SIG-M5 treated with dmso at 0.1 percent for 504 hours (cell line): ENCODE measurements around the gene MGAT3.

Source experiments
- DNase-seq: peaks from one replicate; lab custom pipeline; 2025; ENCODE audit not compliant: unreplicated experiment; lab: John Stamatoyannopoulos, UW

Gene MGAT3

DNA sequence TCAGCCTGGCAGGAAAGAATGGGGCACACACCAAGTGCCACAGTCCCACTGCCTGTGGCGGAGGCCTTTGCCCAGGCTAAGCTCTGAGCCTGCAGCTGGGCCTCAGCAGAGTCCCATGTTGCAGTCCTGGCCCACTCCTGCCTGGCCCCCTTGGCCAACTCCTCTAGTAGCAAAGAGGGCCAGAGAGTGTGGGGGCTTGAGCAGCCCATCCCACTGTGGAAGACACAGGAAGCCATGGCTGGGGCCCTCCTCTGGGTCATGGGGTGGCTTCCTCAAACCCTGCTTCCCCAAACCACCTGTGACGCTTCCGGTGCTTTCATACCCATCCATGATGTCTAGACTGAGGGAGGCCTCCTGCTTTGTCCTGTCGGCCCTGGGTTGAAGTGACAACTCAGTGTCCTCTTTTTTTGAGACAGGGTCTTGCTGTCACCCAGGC is 69.9 kb downstream of the MGAT3 start:
- DNase-seq: peak; percentile 33

DNA sequence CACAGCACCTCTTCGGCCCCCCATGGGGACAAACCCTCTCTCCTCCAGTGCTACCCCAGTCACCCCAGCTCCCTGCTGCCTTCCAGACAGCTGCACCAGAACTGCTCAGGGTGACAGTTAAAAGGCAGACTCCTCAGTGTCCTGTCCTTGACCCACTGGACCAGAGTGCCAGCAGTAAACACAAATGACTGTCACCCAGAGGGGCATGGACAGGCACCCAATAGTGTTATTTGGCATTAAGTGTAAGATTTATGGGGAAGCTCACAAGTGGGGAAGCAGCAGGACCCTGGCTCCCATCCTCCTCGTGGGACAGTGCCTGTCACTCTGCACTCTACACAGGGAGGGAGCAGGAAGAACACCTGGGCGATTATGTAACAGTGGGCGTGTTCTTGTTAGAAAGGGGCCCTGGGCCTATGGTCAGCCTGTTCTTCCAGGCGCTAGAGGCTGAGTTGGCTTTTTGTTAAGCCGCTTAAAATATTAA is 70.7 kb downstream of the MGAT3 start:
- DNase-seq: no peak

DNA sequence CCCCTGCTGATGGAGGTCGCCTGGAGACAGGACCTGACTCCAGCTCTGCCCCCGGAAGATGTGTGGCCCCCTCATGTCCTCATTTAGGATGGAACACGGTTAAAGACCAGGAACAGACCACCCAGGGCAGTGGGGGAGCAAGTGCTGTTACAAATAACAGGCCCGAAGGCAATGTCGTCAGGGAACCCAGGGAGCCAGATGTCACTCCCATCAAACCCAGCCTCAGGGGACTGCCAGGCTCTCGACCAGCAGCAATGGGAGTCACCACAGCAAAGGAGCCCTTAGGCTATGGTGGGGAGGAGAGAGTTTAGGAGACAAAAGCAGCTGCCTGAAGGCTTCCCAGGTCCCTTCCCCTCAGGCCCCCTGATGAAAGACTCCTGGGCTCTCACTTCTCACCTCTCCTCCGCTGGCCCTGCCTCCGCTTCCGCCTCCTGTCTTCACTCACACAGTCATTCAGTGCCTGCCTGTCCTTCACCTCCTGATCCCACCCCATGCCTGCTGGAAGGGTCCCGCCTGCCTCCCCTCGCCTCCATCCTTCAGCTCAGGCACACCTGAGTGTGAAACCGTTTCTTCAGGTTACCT is 71.4 kb downstream of the MGAT3 start:
- no peak for DNase-seq

DNA sequence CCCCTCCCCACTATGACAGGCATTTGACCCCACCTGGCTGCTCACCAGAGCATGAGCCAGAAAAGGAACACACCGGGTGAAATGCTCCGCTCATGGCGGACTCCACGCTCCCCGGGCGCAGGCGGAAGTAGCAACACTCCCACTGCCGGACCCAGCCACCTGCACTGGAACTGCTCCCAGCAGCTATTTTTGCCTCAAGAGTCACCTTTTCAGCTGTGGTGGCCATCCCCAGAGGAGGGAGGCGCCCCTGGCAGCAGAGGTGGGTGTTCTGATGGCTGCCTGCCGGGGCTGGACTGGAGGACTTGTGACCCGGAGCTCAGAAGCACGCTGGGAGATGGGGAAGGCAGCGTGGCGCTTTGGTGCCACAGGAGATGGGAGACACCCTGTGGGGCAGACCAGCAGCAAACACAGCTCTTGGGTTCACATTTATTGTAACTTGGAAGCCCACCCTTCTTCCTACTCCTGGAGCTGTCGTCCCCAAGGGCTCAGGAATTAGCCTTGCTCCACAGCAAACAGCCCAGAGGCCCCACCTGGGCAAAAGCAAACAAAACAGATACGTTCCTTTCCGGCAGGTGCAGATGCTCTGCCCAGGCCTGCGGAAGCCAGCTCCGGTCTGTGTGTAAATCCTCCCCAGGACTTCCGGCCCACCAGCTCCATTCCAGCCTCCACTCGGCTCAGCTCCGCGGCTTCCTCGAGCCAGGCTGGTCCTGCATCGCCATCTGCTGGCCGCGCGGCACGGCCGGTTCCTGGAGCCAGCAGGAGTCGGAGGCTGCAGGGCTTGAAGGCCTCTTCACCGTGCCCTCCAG is 72.1 kb downstream of the MGAT3 start:
- DNase-seq: peak; percentile 89

DNA sequence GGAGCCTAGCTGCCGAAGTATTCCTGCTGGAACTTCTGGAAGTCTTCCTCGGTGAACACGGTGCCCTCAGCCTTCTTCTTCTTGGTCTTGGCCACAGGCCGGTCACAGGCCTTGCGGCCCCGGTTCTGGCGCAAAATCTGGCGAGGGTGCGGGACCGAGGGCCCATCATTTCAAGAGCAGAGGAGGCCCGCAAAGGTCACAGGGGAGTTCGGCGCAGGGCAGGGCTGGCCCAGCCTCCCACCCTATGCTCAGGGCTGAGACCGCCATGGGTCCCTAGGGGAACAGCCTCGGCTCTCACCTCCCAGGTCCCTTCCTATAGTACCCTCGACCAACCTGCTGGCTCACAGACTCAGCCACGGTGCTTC is 72.7 kb downstream of the MGAT3 start:
- DNase-seq: no peak

DNA sequence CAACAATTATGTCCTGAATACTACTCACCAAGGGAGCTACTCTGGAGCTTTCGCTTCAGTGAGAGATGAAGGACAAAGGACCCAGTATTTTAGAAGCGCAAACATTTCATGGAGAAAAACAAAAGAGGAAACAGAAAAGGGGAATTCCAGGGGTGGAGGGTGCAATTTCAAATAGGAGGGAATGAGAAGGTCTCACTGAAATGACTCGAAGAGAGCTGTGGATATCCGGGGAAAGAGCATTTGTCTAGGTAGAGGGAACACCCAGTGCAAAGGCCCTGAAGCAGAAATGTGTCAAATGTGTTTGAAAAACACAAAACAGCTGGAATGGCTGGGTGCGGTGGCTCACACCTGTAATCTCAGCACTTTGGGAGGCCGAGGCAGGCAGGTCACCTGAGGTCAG is 73.3 kb downstream of the MGAT3 start:
- DNase-seq: no peak

DNA sequence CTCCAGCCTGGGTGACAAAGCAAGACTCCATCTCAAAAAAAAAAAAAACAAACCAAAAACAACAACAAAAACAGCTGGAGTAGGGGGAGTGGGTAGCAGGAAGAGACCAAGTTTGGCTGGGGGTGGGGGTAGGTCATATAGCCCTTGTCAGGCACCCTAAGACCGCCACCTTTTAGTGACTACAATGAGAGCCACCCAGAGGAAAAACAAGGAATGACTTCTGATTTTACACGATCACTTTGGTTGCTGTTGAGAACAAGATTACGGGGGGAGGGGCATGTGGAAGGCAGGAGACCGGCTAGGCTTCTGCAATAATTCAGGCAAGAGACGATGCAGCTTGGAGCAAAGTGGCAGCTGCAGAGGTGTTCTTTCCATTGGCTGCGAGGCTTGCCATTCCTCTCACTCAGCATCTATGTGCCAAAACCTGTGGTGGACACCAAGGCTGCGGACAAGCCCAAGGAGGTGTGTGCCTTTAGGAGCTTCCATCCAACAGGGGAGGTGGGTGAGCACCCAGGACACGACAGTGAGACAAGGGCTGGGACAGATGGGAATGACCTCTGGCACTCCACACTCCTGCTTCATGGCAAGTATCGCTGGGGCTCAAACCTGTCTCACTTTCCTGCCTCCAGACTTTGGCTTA is 74.0 kb downstream of the MGAT3 start:
- DNase-seq: peak; percentile 88

DNA sequence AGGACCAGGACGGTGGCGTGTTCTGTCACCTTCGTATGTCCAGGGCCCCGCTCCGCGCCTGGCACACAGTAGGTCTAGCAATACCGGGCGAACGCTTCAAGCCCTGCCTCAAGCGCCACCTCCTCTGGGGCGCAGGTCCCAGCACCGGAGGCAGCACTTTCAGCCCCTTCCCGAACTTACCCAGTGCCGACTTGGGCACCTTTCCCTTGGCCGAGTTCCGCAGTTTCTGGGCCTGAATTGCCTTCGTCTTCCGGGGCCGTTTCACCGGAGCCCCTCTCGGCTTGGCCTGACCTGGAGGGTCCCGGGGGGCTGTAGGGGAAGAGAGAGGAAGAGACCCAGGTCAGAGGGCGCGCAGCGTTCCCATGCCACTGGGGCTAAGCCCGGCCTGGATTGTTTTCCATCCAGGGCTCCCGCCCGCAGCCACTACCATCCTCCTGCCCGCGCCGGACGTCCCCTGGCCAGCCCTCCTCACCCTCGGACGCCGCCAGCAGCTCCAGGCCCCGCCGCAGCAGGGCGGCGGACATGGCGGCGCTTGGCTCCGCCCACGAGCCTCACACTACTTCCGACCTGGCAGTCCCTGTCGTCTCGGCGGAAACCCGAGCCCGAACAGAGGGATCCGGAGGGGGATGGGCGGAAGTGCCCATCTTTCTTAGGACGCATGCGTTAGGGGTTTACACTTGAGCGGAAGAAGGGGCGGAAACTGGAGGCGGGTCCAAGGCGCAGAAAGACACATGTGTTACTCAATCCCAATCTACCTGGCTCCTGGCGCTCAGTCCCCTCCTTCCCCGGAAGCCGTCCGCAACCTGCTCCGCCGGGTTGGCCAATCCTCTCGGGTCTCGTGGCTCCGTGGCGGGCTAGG is 75.6 kb downstream of the MGAT3 start, which contains the start of gene RPS19BP1:
RPS19BP1 (minus strand) TSS at position 534 of the 859 bp plus-strand sequence; CDS start at position 524, 10 bp downstream.
- DNase-seq: peak; percentile 99

DNA sequence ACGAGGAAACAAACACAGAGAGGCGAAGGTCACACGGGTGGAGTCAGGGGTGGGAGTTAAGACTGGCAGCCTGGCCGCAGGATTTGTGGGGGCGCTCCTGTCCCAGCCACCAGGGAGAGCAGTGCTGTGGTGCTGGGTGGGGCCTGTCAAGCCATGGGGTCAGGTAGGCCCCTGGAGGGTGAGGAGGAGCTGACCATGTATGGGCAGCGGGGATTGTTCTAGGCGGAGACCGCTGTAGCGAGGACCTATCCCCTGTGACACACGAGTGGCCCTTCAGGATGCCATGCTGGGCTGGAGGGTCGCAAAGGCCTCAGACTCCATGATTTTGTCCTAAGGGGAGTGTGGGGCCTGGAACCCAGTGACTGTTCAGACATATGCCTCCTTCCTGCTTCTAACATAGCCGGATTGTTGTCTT is 77.3 kb downstream of the MGAT3 start:
- no peak for DNase-seq

DNA sequence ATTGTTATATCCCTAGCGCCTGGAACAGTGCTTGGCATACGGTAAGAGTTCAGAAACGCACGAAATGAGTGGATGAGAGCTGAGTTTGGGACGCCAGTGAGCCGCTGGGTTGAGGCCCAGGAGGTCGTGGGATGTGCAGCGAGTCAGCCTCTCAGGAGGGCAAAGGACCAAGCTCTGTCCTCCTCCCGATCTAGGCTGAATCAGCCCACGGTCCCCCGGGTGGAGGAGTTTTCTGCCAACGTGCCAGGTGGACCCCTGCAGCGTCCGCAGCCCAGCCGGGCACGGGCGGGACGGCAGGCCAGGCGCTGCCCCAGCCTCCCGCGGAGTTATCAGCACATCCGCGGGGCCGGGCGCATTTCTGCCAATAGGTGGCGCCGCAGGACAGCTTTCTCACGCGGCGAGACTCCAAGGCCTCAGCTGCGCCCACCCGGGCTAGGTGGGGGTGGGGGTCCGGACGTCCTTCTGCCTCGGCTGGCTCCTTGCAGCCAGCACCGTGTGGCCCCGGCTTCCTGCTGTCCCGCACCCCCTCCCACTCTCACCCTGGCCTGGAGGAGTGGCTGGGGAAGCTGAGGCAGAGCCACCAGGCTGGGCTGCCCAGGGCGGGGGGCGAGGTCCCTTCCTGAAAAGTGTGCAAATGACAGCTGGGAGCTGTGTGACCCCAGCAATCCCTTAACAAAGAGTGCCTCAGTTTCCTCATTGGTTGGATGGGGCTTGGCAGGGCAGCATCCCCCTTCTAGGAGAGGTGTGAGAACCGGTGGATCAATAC is 78.0 kb downstream of the MGAT3 start:
- DNase-seq: peak; percentile 22

DNA sequence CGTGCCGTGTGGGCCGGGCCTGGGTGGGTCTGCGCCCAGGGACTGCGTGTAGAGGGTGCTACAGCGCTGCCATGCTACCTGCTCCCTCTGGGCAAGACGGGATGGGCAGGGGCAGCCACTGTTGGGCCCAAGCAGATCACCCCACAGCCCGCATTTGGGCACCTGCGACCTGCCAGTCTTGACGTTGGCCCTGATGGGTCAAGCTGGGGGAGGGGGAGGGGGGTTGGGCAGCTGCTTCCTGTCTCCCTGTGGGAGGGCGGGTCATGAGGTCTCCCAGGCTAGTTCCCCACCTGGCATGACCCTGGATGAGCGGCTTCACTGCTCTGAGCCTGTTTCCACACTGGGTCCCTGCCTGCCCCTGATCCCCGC is 78.5 kb downstream of the MGAT3 start:
- DNase-seq: no peak

DNA sequence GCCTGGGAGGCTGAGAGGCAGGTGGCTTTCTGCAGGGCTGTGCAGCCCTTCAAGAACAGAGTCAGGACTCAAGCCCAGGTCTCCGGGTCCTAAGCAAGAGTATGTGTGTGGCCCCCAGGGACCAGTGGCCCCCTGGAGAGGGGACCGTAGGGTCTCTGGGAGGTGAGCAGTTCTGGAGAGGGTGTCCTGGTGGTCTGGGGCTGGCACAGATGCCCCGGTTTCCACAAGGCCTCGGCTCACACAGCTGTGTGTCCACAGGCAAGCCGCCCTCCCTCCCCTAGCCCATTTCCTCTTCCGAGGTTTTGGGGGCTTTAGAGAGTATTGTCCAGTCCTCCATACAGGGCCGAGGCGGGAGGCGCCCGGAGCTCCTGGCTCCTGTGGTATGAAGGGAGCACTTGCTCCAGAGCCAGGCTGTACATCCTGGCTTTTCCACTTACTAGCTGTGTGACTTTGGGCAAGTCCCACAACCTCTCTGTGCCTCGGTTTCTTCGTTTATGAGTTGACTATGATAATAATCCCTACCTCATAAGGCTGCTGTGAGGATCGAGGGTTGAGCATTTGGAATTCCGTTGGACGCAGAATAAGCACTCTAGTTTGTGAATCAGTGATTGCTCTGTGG is 79.1 kb downstream of the MGAT3 start:
- no peak for DNase-seq

DNA sequence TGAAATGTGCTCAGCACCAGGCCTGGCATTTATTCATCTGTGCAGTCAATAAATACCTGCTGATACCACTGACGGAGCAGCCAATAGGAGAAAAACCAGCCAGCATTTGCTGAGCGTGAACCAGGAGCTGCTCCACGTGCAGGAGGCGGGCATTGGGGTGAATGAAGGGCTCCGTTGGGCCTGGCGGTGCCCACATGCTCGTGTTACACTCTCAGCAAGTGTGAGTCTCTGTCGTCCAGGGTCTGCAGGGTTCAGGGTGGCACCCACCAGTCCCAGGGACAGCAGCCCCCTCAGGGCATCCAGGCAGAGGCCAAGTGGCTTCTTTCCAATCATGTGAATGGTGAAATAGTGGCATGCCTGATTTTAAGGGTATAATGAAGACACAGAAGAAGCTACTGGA is 79.9 kb downstream of the MGAT3 start:
- DNase-seq: no peak

DNA sequence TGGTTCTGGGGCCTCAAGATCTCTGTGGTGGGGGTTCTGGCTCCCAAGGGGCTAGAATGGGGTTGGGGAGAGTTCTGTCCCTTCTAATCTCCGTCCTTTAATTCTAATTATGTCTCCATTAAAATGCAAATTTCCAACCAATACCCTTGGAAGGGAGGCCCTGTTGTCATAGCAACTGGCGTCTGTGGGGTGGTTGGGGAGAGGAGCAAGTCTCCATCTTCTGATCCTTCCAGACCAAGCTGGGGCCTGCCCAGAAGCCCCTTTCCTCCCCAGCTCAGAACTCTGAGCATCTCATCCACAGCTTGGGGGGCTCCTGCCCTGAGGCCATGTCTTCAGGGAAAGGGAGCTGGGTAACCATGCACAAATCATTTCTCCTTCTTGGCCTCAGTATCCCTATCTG is 81.2 kb downstream of the MGAT3 start:
- DNase-seq: no peak
